Mesothelial cell of epicardium (in vitro differentiated cells): ENCODE measurements around the gene POLA1. TPM values are rescaled to one million over a fixed set of nuclear protein-coding genes. Genes with fewer than 3 reads are reported as not detected.
"Not testable (repeated sequence)": the region's sequence is repeated elsewhere in the genome, so short reads cannot be mapped to it uniquely, and the experiment has no call there.

ENCODE experiments used
- DNase-seq, 2 experiments: peaks; one replicate each; pipeline ENCODE4 v3.0.0; 2021; ENCODE audit warnings: low spot score in 2 of 2; ENCODE audit not compliant: unreplicated experiment in 2 of 2
- H3K27ac Mint-ChIP-seq: 2 replicates; pipeline ENCODE4 v1.8.0; 2021; ENCODE audit warnings: mixed read lengths
- H3K27me3 Mint-ChIP-seq: 2 replicates; pipeline ENCODE4 v1.8.0; 2021; ENCODE audit warnings: low read depth, mixed read lengths
- H3K36me3 Mint-ChIP-seq: 2 replicates; pipeline ENCODE4 v1.8.0; 2021; ENCODE audit warnings: mixed read lengths
- H3K4me1 Mint-ChIP-seq: 2 replicates; pipeline ENCODE4 v1.8.0; 2021; ENCODE audit warnings: mixed read lengths
- H3K4me3 Mint-ChIP-seq: 2 replicates; pipeline ENCODE4 v1.8.0; 2021; ENCODE audit warnings: mild to moderate bottlenecking, moderate library complexity, mixed read lengths
- H3K9me3 Mint-ChIP-seq: 2 replicates; pipeline ENCODE4 v1.8.0; 2021; ENCODE audit warnings: mixed read lengths
- CTCF ChIP-seq: fragments of 200-600 bp; sonication (generic); IDR thresholded peaks from one replicate; pipeline ENCODE4 v1.5.0; 2021; ENCODE audit warnings: antibody characterized with exemption; ENCODE audit not compliant: unreplicated experiment
- total RNA-seq: library from RNA; stranded (reverse); gene quantifications from 3 replicates; pipeline ENCODE4 v1.2.1, GENCODE V29; 2021

Gene POLA1
- total RNA-seq, 1 donor from 2014 or later: 30.4 TPM

DNA sequence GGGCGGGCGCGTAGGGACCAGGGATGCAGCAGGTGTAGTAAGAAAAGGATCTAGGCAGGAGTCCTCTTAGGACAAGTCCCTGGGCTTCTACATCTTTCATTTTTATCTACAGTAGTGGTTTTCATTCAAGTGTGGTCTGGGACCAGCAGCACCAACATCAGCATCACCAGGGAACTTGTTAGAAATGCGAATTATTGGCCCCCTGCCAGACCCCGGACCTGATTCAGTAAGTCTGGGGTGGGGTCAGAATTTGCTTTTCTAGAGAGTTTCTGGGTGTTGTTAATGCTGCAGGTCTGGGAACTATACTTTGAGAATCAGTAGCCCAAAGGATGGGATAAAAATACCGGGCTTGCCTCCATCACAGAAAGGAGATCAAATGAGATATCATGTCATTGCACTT, 45.2 kb upstream of the POLA1 start:
- Mint-ChIP-seq H3K27me3 (no peaks in the 10 kb centered on the region), H3K36me3 (no peaks in the 10 kb centered on the region), H3K4me3 (no peak overlapping the region), H3K9me3 (peaks cover 2% of the 10 kb centered on the region), H3K27ac (no peak overlapping the region), H3K4me1 (peaks cover 20% of the 10 kb centered on the region)
- DNase-seq: no peak
- TF ChIP-seq CTCF: no peak

GRCh38 chrX:24651783-24652182, 41.9 kb upstream of the POLA1 start:
- Mint-ChIP-seq H3K36me3 (no peaks in the 10 kb centered on the region), H3K27ac (no peak overlapping the region), H3K4me3 (no peak overlapping the region), H3K4me1 (peaks cover 11% of the 10 kb centered on the region), H3K9me3 (peaks cover 3% of the 10 kb centered on the region), H3K27me3 (no peaks in the 10 kb centered on the region)
- DNase-seq: no peak
- no peak for TF ChIP-seq CTCF

- H3K4me3 Mint-ChIP-seq, H3K27me3 Mint-ChIP-seq, H3K36me3 Mint-ChIP-seq, DNase-seq, H3K27ac Mint-ChIP-seq, H3K9me3 Mint-ChIP-seq: not testable (repeated sequence)
- H3K4me1 Mint-ChIP-seq: peaks cover 13% of the 10 kb centered on the region
These were observed 38.0 kb upstream of the POLA1 start for GRCh38 chrX:24655679-24656078.

DNA sequence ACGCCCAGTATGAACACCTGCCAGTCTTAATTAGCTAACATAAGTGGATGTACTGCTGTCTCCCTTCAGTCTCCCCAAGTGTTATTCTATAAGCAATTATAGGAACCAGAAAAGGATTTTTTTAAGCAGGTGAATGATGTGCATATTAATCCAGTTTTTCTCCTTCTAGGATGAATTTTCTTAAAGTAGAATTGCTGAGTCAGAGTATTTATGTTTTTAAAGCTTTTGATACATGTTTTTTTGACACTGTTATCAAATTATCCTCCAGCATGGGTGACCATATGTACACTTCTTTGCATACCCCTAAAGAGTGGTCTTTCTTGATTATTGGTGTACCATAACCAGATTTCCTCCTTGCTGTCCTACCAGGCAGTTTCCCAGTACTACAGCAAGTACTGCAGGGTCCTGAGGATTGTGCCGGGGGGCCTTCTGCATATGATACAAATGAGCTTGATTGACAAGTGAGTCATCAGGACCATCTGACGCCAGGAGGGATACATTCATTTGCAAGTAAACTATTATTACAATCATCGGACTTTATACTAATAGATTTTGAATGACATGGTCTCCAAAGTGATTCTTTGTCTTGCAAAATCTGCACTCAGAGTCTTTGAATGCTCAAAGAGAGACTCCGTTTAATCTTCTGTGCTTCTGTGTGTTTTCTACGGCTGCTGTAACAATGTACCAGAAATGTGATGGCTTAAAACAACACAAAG, 35.9 kb upstream of the POLA1 start:
- no peaks in the 10 kb centered on the region for H3K36me3 Mint-ChIP-seq
- H3K4me3 Mint-ChIP-seq: no peak overlapping the region
- H3K9me3 Mint-ChIP-seq: peaks cover 3% of the 10 kb centered on the region
- H3K27ac Mint-ChIP-seq: no peak overlapping the region
- no peak for TF ChIP-seq CTCF
- no peak for DNase-seq
- H3K4me1 Mint-ChIP-seq: peaks cover 13% of the 10 kb centered on the region
- H3K27me3 Mint-ChIP-seq: no peaks in the 10 kb centered on the region

DNA sequence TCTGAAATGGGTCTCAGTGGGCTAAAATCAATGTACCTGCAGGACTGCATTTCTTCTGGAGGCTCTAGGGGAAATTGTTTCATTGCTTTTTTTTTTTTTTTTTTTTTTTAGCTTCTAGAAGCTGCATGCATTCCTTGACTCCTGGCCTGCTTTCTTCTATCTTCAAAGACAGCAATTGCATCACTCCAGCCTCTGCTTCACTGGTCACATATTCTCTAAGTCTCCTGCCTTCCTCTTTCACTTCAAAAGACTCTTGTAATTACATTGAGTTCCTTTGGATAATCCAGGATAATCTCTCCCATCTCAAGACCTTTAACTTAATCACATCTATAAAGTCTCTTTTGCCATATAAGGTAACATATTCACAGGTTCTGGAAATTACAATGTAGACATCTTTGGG, 35.3 kb upstream of the POLA1 start:
- no peak for DNase-seq
- H3K27ac Mint-ChIP-seq: no peak overlapping the region

DNA sequence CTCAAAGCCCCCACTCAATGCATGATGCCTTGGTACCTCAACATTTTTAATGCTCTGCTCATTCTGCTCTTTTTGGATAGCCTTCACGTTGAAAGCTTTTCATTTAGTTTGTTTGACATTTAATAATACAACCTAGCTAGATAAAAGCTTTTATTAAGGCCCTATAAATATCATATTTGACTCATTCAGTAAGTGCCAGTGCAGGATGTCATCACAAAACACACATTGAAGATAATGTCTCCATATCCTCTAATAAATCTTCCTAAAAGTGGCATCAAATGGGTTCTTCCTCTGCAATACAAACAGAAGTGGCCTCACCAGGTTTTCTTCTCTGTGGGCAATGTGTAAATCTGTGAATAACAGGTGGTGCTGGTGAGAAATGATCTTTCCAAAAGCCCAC, 34.6 kb upstream of the POLA1 start:
- Mint-ChIP-seq H3K27me3 (no peaks in the 10 kb centered on the region), H3K4me3 (no peak overlapping the region), H3K9me3 (no peaks in the 10 kb centered on the region), H3K4me1 (peaks cover 13% of the 10 kb centered on the region), H3K27ac (no peak overlapping the region), H3K36me3 (no peaks in the 10 kb centered on the region)
- TF ChIP-seq CTCF: no peak
- no peak for DNase-seq

More for the DNA sequence above, 35.3 kb upstream of the POLA1 start:
- TF ChIP-seq CTCF: no peak
- peaks cover 1% of the 10 kb centered on the region for H3K9me3 Mint-ChIP-seq
- H3K27me3 Mint-ChIP-seq: no peaks in the 10 kb centered on the region
- H3K4me3 Mint-ChIP-seq: no peak overlapping the region
- H3K4me1 Mint-ChIP-seq: peaks cover 13% of the 10 kb centered on the region
- no peaks in the 10 kb centered on the region for H3K36me3 Mint-ChIP-seq
